Esophagus (tissue), 2 donors: Measurements from ENCODE around the gene NT5DC3. TPM values are rescaled to one million over a fixed set of nuclear protein-coding genes. Genes with fewer than 3 reads are reported as not detected.
"Not testable (repeated sequence)": the region's sequence is repeated elsewhere in the genome, so short reads cannot be mapped to it uniquely, and the experiment has no call there.

Experiments used
- H3K27ac ChIP-seq, 2 donors: one replicate each; pipeline ENCODE4 v1.5.1; 2013; ENCODE audit warnings: low read depth in 2 of 2, mild to moderate bottlenecking in 2 of 2, inconsistent platforms in 1 of 2, low read length in 1 of 2, moderate library complexity in 1 of 2
- H3K27me3 ChIP-seq, 2 donors: one replicate each; pipeline ENCODE4 v1.6.1; 2013; ENCODE audit warnings: low read length in 2 of 2, control low read depth in 1 of 2, mild to moderate bottlenecking in 1 of 2; ENCODE audit not compliant: insufficient read depth in 2 of 2, control insufficient read depth in 1 of 2
- H3K36me3 ChIP-seq, 2 donors: one replicate each; pipeline ENCODE4 v1.6.1; 2013; ENCODE audit warnings: low read length in 1 of 2; ENCODE audit not compliant: control insufficient read depth in 2 of 2, insufficient read depth in 2 of 2
- H3K4me1 ChIP-seq, 2 donors: one replicate each; pipeline ENCODE4 v1.6.1; 2013; ENCODE audit warnings: low read length in 1 of 2; ENCODE audit not compliant: control insufficient read depth in 2 of 2, insufficient read depth in 2 of 2
- H3K4me3 ChIP-seq, 2 donors: one replicate each; pipeline ENCODE4 v1.5.1; 2013; ENCODE audit warnings: low read length in 2 of 2, mild to moderate bottlenecking in 2 of 2, low read depth in 1 of 2, moderate library complexity in 1 of 2
- H3K9me3 ChIP-seq, 2 donors: one replicate each; pipeline ENCODE4 v1.6.1; 2013; ENCODE audit warnings: mild to moderate bottlenecking in 2 of 2, low read depth in 1 of 2, low read length in 1 of 2, moderate library complexity in 1 of 2; ENCODE audit not compliant: control insufficient read depth in 2 of 2, insufficient read depth in 1 of 2
- WGBS, 2 donors: extraction: QIAGEN DNeasy Blood & Tissue Kit; methylation state at CpG; one replicate each; pipeline ENCODE4 v1.1.7; 2013; 5-methylcytosine and 5-hydroxymethylcytosine counted together
- polyA plus RNA-seq, 2 donors: library from polyadenylated mRNA; stranded (reverse); fragments of 200-250 nt; gene quantifications; one replicate each; pipeline ENCODE4 v1.2.3, GENCODE V29; 2013
- donor health status: healthy with polysubstance abuse.
- donor health status: Bipolar disorder and iron deficiency.

Gene NT5DC3
- polyA plus RNA-seq, 2 donors, result 2.6 to 2.8 TPM

DNA sequence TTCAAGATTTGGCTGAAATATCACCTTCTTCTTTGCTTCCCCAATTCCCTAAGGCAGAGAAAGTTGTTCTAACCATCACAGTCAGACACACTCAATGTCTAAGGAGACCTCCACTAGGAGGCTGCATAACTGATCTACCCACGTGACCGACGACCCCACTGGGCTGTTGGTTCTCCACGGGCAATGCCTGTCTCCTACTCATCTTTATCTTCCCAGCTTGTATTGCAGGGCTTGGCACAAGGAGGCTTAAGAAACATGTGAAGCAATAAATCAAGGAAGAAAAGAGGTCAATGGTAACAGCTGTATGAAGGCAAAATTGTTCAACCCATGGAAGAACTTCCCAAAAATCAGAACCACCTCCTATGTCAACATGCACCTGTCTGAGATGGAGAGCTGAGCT, 27.1 kb downstream of the NT5DC3 start:
- no peak overlapping the region for H3K4me3 ChIP-seq
- H3K36me3 ChIP-seq, result no peaks in the 10 kb centered on the region
- no peaks in the 10 kb centered on the region for H3K4me1 ChIP-seq
- 82 to 85% methylated on average over 4 of the region's 4 CpGs for WGBS, 2 donors
- no peak overlapping the region for H3K27ac ChIP-seq
- H3K9me3 ChIP-seq, result no peaks in the 10 kb centered on the region
- H3K27me3 ChIP-seq, result no peaks in the 10 kb centered on the region

DNA sequence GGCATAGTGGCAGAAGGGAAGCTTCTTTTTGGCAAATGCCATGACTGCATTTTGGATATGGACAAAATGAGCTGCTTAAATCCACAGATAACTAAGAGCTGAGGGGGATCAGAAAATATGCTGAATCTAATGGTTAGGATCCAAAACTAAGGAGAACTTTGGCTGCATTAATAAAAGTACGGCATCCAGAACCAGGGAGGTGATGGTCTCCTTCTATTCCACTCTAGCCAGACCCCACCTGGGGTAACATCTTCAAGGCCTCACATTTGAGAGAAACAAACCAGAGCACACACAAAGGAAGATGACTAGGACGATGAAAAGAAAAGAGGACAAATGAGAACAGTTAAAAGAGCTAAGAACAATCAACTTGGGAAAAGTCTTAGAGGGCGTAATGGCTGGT, 27.6 kb downstream of the NT5DC3 start:
- Histone ChIP-seq H3K27me3 (no peaks in the 10 kb centered on the region), H3K4me1 (no peaks in the 10 kb centered on the region), H3K27ac (no peak overlapping the region), H3K9me3 (no peaks in the 10 kb centered on the region), H3K36me3 (no peaks in the 10 kb centered on the region), H3K4me3 (no peak overlapping the region)
- 95 to 97% methylated on average over 3 of the region's 3 CpGs for WGBS, 2 donors

DNA sequence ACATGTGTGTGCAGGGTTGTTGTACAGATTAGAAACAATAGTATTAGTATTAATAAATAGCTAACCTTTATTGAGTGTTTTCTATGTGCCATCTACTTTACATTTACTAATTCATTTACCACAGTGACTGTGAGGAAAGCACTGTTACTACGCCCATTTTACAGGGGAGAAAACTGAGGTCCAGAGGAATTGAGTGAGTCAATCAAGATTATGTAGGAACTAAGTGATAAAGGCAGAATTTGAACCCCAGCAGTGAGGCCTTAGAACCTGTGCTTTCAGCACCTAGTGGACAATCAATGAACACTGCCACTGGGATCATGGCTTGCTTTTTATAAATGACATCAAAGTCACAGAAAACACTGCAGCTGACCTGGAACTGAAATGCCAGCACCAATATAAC, 28.2 kb downstream of the NT5DC3 start:
- H3K27ac ChIP-seq, result no peak overlapping the region
- 91 to 97% methylated on average over 1 of the region's 1 CpG for WGBS, 2 donors
- H3K27me3 ChIP-seq, result no peaks in the 10 kb centered on the region
- H3K9me3 ChIP-seq, result no peaks in the 10 kb centered on the region
- no peaks in the 10 kb centered on the region for H3K36me3 ChIP-seq
- H3K4me3 ChIP-seq, result no peak overlapping the region
- H3K4me1 ChIP-seq, result no peaks in the 10 kb centered on the region

DNA sequence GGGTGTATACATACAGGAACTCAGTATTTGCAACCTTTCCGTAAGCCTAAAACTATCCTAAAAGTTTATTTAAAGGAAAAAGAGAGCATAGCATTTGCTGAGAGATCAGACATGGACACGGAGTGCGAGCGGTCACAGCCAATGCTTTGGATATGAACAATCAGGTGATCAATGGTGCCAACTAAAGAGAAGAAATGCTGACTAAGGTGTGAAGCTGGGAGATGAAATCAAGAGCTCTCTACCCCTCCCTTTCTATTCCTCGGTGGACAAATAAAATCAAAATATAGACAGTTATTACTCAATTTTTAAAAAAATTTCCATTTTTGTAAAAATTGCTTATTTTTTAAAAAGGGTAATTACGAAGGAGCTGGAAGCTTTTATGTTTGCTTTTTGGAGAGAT, 29.2 kb downstream of the NT5DC3 start:
- Histone ChIP-seq H3K4me3 (no peak overlapping the region), H3K27ac (no peak overlapping the region), H3K36me3 (peaks cover 0 to 2% of the 10 kb centered on the region in 2 donors), H3K27me3 (no peaks in the 10 kb centered on the region), H3K4me1 (peaks cover 0 to 2% of the 10 kb centered on the region in 2 donors), H3K9me3 (no peaks in the 10 kb centered on the region)
- WGBS, 2 donors, result 80 to 95% methylated on average over 6 of the region's 6 CpGs

DNA sequence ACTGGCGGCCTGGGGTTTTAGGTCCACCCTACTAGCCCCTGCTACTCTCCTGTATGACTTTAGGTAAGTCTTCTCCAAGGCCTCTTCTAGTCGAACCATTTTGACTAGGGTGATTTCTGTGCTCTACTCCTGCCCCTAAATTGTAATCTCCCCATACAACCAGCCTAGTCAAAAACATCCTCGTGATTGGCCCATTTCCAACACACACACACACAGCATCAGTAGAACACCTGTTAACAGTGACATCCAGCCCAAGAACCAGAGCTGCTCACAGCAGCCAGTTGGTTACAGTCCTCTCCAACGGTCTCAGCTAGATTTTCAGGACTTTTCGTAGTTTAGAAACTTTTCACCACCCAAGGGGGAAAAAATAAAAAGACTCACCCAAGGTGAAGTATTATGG, 30.9 kb downstream of the NT5DC3 start:
- Histone ChIP-seq H3K27me3 (no peaks in the 10 kb centered on the region), H3K9me3 (no peaks in the 10 kb centered on the region), H3K4me1 (peaks cover 3% of the 10 kb centered on the region in 2 donors), H3K36me3 (peaks cover 0 to 2% of the 10 kb centered on the region in 2 donors), H3K4me3 (no peak overlapping the region), H3K27ac (no peak overlapping the region)
- WGBS, 2 donors, result 73 to 81% methylated on average over 5 of the region's 5 CpGs

DNA sequence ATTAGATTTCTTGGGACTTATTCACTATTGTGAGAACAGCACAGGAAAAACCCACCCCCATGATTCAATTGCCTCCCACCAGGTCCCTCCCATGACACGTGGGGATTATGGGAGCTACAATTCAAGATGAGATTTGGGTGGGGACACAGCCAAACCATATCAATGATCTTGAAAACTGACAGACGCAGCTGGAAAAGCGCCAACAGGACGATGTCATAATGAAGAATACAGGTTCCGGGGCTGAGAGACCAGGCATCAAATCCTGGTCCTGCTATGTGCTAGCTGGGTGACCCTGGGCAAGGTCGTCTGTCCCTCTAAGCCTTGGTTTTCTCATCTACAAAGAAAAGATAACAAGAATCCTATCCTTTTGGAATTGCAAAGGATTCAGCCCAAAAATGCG, 31.4 kb downstream of the NT5DC3 start:
- not testable (repeated sequence) for H3K4me1 ChIP-seq, H3K36me3 ChIP-seq, H3K27ac ChIP-seq, H3K4me3 ChIP-seq, H3K9me3 ChIP-seq, H3K27me3 ChIP-seq
- WGBS, 2 donors, result 68 to 91% methylated on average over 7 of the region's 7 CpGs

DNA sequence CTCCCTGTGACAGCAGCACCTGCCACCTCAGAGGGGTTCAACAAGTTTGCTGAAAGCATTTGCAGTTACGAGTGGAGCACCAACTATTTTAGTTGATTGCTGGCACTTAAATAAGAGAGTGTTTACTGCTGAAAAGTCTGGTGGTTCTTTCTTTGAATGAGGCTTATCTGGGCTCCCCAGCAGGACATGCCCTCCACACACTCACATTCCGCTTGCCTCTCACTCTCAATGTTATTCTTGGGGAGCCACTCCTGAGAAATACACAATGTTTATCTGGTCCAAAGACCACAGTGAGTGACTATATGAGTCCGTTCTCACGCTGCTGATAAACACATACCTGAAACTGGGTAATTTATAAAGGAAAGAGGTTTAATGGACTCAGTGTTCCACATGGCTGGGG, 31.9 kb downstream of the NT5DC3 start:
- Histone ChIP-seq H3K4me3 (no peak overlapping the region), H3K4me1 (peaks cover 3% of the 10 kb centered on the region in 2 donors), H3K9me3 (no peaks in the 10 kb centered on the region), H3K27ac (no peak overlapping the region), H3K36me3 (peaks cover 0 to 2% of the 10 kb centered on the region in 2 donors), H3K27me3 (no peaks in the 10 kb centered on the region)
- WGBS, 2 donors, result 91 to 93% methylated on average over 4 of the region's 4 CpGs

DNA sequence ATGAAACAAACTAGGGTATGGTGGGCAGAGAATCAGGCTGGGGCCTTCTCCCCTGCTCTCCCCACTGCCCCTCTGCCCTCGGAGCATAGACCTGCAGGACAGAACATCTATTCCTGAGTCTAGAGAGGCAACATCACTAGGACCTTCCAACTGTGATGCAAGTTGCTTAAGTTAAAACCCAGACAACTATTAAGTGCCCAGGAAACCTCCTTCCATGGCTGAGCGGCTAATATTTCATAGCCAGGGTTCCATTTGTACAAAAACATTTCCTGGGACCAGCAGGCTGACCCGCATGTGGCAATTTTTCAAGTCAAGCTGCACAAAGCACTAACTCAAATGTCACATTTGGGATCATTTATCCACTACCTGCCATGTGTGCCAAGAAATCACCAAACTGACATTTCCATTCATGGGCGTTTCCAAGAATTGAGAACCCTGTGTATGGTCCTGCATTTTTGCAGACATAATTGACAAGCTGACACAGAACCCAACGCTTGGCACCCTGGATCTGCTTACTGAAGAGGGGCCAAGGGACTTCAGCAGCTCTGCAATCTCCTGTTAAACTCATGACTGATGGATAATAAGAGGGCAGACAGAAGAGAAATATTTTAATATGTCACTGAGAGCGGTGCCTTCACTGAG, 32.7 kb downstream of the NT5DC3 start:
- Histone ChIP-seq H3K4me3 (no peak overlapping the region), H3K27me3 (no peaks in the 10 kb centered on the region), H3K4me1 (peaks cover 3% of the 10 kb centered on the region in 2 donors), H3K36me3 (peaks cover 0 to 2% of the 10 kb centered on the region in 2 donors), H3K27ac (no peak overlapping the region), H3K9me3 (no peaks in the 10 kb centered on the region)
- WGBS, 2 donors, result 84 to 89% methylated on average over 6 of the region's 6 CpGs

DNA sequence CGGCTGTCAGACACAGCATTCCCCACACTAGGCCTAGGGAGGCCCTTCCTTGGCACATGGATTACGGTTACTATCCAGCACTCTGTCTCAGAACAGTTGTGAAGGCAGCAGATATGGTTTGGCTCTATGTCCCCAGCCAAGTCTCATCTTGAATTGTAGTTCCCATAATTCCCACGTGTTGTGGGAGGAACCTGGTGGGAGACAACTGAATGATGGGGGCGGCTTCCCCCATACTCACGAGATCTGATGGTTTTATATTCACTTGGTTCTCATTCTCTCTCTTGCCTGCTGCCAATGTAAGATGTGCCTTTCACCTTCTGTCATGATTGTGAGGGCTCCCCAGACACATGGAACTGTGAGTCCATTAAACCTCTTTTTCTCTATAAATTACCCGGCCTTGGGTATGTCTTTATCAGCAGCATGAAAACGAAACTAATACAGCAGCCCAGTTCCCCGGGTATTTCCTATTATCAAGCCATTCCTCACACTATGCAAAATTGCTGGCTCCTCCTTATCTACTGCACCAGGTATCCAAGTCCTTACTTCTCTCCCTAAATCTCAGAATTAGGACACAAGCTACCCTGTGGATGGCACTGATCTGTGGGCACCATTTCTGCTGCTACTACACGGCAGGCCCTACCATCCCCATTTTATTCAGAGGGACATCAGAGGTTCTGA, 33.3 kb downstream of the NT5DC3 start:
- Histone ChIP-seq H3K36me3 (peaks cover 0 to 2% of the 10 kb centered on the region in 2 donors), H3K9me3 (no peaks in the 10 kb centered on the region), H3K27me3 (no peaks in the 10 kb centered on the region), H3K4me3 (no peak overlapping the region), H3K4me1 (peaks cover 3% of the 10 kb centered on the region in 2 donors), H3K27ac (no peak overlapping the region)
- 87 to 91% methylated on average over 9 of the region's 9 CpGs for WGBS, 2 donors

DNA sequence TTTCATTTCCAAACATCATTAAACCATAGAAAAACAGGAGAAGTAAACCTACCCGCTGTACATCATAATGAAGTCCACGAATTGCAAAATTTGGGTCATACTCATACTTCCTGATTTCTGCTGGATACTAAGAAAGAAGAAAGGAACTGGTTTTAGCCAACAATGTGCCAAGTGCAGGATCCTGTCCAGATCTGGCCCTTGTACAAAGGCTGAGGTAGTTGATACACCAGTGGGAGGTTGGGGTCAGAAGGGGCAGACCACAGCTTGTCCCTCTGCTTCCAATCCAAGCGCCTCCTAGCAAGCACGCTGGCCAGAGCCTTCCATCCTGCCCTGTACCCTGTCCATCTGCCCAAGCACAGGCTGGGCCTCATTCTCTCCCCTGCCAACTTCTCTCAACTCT, 34.2 kb downstream of the NT5DC3 start:
- Histone ChIP-seq H3K27me3 (no peaks in the 10 kb centered on the region), H3K36me3 (peaks cover 0 to 2% of the 10 kb centered on the region in 2 donors), H3K9me3 (no peaks in the 10 kb centered on the region), H3K4me1 (peaks cover 3% of the 10 kb centered on the region in 2 donors), H3K27ac (no peak overlapping the region), H3K4me3 (no peak overlapping the region)
- WGBS, 2 donors, result 80 to 85% methylated on average over 4 of the region's 4 CpGs
